GM12891 (cell line): Measurements from ENCODE around the gene RPUSD4.

ENCODE experiments used
- POLR2A ChIP-seq: IDR thresholded peaks from 2 replicates; pipeline ENCODE4 v1.6.1; 2011; ENCODE audit warnings: low read depth, low read length, control low read depth
- POLR2AphosphoS5 ChIP-seq: IDR thresholded peaks from 2 replicates; pipeline ENCODE4 v1.6.1; 2011; ENCODE audit warnings: low read depth, low read length, control low read depth
- POU2F2 ChIP-seq: IDR thresholded peaks from 2 replicates; pipeline ENCODE4 v1.6.1; 2011; ENCODE audit warnings: low read depth, mild to moderate bottlenecking, control low read depth, low read length, moderate library complexity
- TAF1 ChIP-seq: IDR thresholded peaks from 2 replicates; pipeline ENCODE4 v1.6.1; 2011; ENCODE audit warnings: low read depth, low read length, control low read depth

- TF ChIP-seq POLR2AphosphoS5 = no peak
- TF ChIP-seq POLR2A = no peak
- no peak for TF ChIP-seq POU2F2
- TF ChIP-seq TAF1 = no peak
These were observed 5.3 kb upstream of the RPUSD4 start for GRCh38 chr11:126216526-126217305.
